T-helper 1 cell (primary cell): Measurements from ENCODE around the gene ZFP62.
"Not testable (repeated sequence)": the region's sequence is repeated elsewhere in the genome, so short reads cannot be mapped to it uniquely, and the experiment has no call there.

Experiments used
- DNase-seq, 5 donors: peaks; one replicate each; pipeline ENCODE4 v3.0.0-alpha.2; 2012 to 2020

ZFP62 gene

GRCh38 chr5:180828756-180829531, 32.1 kb downstream of the ZFP62 start:
- DNase-seq, result not testable (repeated sequence)

- DNase-seq, result not testable (repeated sequence)
Measured at GRCh38 chr5:180827374-180827773, 33.7 kb downstream of the ZFP62 start.

- no peak for DNase-seq
Measured at GRCh38 chr5:180825768-180826525, 35.1 kb downstream of the ZFP62 start.

- no peak for DNase-seq
Measured at GRCh38 chr5:180824630-180825476, 36.2 kb downstream of the ZFP62 start.

- DNase-seq, result no peak
Measured at GRCh38 chr5:180823940-180824629, 37.0 kb downstream of the ZFP62 start.

GRCh38 chr5:180823346-180823745, 37.7 kb downstream of the ZFP62 start:
- no peak for DNase-seq

- DNase-seq, result no peak
Measured at GRCh38 chr5:180821538-180821937, 39.5 kb downstream of the ZFP62 start.

GRCh38 chr5:180820788-180821321, 40.2 kb downstream of the ZFP62 start:
- no peak for DNase-seq

GRCh38 chr5:180818677-180819341, 42.3 kb downstream of the ZFP62 start:
- no peak for DNase-seq

GRCh38 chr5:180817893-180818674, 43.0 kb downstream of the ZFP62 start:
- no peak for DNase-seq

GRCh38 chr5:180816608-180817534, 44.2 kb downstream of the ZFP62 start:
- no peak for DNase-seq

- no peak for DNase-seq
Measured at GRCh38 chr5:180815293-180815917, 45.7 kb downstream of the ZFP62 start.

- no peak for DNase-seq
Measured at GRCh38 chr5:180813420-180813819, 47.7 kb downstream of the ZFP62 start.

- DNase-seq, result no peak
Measured at GRCh38 chr5:180811623-180812124, 49.4 kb downstream of the ZFP62 start.

GRCh38 chr5:180810959-180811622, 50.0 kb downstream of the ZFP62 start:
- no peak for DNase-seq

- DNase-seq, result peak; percentile 91 to 96 (median 95)
Measured at GRCh38 chr5:180810210-180810958, 50.7 kb downstream of the ZFP62 start.

GRCh38 chr5:180809403-180810209, 51.5 kb downstream of the ZFP62 start:
- DNase-seq, result peak; percentile 86 to 95 (median 91)
